Nephron (organoid): Measurements from ENCODE around the gene SLC2A11.

ENCODE experiments used
- H3K27ac Mint-ChIP-seq, 3 experiments: 2 replicates each; pipeline ENCODE4 v1.8.0; 2020; ENCODE audit warnings: mixed read lengths in 3 of 3, mild to moderate bottlenecking in 2 of 3, moderate library complexity in 1 of 3
- H3K27me3 Mint-ChIP-seq: 2 replicates; pipeline ENCODE4 v1.8.0; 2021; ENCODE audit warnings: low read depth, mild to moderate bottlenecking, moderate library complexity, mixed read lengths
- H3K36me3 Mint-ChIP-seq: 2 replicates; pipeline ENCODE4 v1.8.0; 2020; ENCODE audit warnings: low read depth, mixed read lengths
- H3K4me1 Mint-ChIP-seq: 2 replicates; pipeline ENCODE4 v1.8.0; 2020; ENCODE audit warnings: mixed read lengths
- H3K4me3 Mint-ChIP-seq, 3 experiments: 2 replicates each; pipeline ENCODE4 v1.8.0; 2020; ENCODE audit warnings: mild to moderate bottlenecking in 3 of 3, mixed read lengths in 3 of 3, moderate library complexity in 2 of 3
- H3K9me3 Mint-ChIP-seq: 2 replicates; pipeline ENCODE4 v1.8.0; 2020; ENCODE audit warnings: mixed read lengths
- TF ChIP-seq, protein P1 (sequence below), 3 experiments: fragments of 200-600 bp; sonication (generic); IDR thresholded peaks; one replicate each; pipeline ENCODE4 v1.5.0; 2021; ENCODE audit warnings: antibody characterized with exemption in 3 of 3; ENCODE audit not compliant: unreplicated experiment in 3 of 3

Gene SLC2A11

DNA sequence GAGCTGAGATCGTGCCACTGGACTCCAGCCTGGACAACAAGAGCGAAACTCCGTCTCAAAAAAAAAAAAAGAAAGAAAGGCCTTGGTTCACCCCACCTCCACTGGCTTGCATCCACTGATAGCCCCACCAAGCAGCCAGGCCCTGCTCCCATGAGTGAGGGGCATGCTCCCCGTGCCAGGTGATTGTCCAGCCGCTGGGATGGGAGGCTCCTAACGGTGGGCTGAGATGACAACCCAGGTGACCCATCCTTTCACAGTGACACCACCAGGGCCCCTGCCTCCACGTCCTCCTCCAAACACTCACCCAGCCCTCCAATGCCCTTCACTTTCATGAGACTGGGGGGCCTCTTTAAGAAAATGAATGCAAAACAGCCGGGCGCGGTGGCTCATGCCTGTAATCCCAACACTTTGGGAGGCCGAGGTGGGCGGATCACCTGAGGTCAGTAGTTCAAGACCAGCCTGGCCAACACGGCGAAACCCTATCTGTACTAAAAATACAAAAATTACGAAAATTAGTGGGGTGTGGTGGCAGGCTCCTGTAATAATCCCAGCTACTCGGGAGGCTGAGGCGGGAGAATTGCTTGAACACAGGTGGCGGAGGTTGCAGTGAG, 10.3 kb upstream of the SLC2A11 start:
- no peaks in the 10 kb centered on the region for H3K36me3 Mint-ChIP-seq
- no peaks in the 10 kb centered on the region for H3K9me3 Mint-ChIP-seq
- peaks cover 50% of the 10 kb centered on the region for H3K4me1 Mint-ChIP-seq
- H3K27me3 Mint-ChIP-seq = no peaks in the 10 kb centered on the region
- TF ChIP-seq, protein P1, sequence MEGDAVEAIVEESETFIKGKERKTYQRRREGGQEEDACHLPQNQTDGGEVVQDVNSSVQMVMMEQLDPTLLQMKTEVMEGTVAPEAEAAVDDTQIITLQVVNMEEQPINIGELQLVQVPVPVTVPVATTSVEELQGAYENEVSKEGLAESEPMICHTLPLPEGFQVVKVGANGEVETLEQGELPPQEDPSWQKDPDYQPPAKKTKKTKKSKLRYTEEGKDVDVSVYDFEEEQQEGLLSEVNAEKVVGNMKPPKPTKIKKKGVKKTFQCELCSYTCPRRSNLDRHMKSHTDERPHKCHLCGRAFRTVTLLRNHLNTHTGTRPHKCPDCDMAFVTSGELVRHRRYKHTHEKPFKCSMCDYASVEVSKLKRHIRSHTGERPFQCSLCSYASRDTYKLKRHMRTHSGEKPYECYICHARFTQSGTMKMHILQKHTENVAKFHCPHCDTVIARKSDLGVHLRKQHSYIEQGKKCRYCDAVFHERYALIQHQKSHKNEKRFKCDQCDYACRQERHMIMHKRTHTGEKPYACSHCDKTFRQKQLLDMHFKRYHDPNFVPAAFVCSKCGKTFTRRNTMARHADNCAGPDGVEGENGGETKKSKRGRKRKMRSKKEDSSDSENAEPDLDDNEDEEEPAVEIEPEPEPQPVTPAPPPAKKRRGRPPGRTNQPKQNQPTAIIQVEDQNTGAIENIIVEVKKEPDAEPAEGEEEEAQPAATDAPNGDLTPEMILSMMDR (IDR thresholded peaks at IDR 0.05; ENCODE audit: unreplicated experiment in 3 of 3) = no peak
- H3K27ac Mint-ChIP-seq = peak overlapping the region in 1 of 3 experiments; percentile 42
- H3K4me3 Mint-ChIP-seq = no peak overlapping the region

DNA sequence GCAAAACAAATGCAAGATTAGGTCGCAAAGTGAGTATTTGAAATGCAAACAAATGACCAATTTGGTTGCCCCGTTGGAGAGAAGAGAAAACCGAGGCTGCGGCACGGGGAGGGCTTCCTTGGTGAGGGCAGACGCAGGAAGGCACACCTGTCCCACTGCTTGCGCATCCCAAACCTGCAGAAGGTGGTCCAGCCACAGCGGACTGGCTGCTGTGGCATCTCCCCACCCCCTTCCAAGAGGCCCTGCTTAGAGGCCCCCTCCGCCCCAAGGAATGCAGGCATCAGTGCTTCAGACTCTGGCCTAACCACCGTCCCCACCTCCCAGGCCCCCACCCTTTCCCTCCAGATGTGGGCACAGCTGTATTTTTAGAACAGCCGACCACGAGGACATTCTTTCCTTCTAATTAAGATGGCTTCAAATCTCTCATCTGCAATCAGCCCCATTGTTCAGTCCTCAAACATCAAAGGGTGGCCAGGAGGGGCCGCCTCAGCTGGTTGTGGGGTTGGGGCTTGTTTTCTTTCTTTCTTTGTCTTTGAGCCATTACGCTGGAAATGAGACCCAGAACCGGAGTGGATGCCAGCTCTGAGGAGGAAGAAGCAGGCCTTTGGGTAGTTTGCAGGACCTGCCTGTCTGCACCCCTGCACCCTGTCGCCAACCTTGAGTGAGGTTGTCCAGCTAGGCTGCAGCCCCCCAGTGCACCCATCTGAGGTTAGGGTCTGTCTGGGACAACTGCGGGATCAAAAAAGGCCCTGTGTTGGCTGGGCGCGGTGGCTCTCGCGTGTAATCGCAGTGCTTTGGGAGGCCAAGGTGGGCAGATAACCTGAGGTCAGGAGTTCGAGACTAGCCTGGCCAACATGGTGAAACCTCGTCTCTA, 9.4 kb upstream of the SLC2A11 start:
- TF ChIP-seq, protein P1 (IDR thresholded peaks at IDR 0.05; ENCODE audit: unreplicated experiment in 3 of 3) = no peak
- Mint-ChIP-seq H3K9me3 (no peaks in the 10 kb centered on the region), H3K27me3 (no peaks in the 10 kb centered on the region), H3K36me3 (no peaks in the 10 kb centered on the region), H3K4me1 (peaks cover 43% of the 10 kb centered on the region), H3K27ac (peak overlapping the region; percentile 33 to 57 (median 42)), H3K4me3 (peak overlapping the region in 1 of 3 experiments; percentile 41)

- TF ChIP-seq, protein P1 (IDR thresholded peaks at IDR 0.05; ENCODE audit: unreplicated experiment in 3 of 3) = peak; percentile 95 to 99 (median 97)
- Mint-ChIP-seq H3K36me3 (no peaks in the 10 kb centered on the region), H3K27ac (no peak overlapping the region)
Observed at GRCh38 chr22:23849009-23850006, 8.4 kb upstream of the SLC2A11 start.

GRCh38 chr22:23850136-23850611, 7.5 kb upstream of the SLC2A11 start:
- Mint-ChIP-seq H3K27me3 (no peaks in the 10 kb centered on the region), H3K4me3 (peak overlapping the region; percentile 28 to 44 (median 37)), H3K36me3 (no peaks in the 10 kb centered on the region), H3K4me1 (peaks cover 29% of the 10 kb centered on the region), H3K9me3 (no peaks in the 10 kb centered on the region), H3K27ac (peak overlapping the region; percentile 61 to 91 (median 84))
- TF ChIP-seq, protein P1 (IDR thresholded peaks at IDR 0.05; ENCODE audit: unreplicated experiment in 3 of 3) = no peak

More at GRCh38 chr22:23849009-23850006, 8.4 kb upstream of the SLC2A11 start:
- no peak overlapping the region for H3K4me3 Mint-ChIP-seq
- H3K9me3 Mint-ChIP-seq = no peaks in the 10 kb centered on the region
- no peaks in the 10 kb centered on the region for H3K27me3 Mint-ChIP-seq
- peaks cover 38% of the 10 kb centered on the region for H3K4me1 Mint-ChIP-seq

GRCh38 chr22:23856721-23857605, 712 bp upstream of the SLC2A11 start:
- Mint-ChIP-seq H3K36me3 (peaks cover 2% of the 10 kb centered on the region), H3K4me1 (peaks cover 15% of the 10 kb centered on the region), H3K9me3 (no peaks in the 10 kb centered on the region), H3K4me3 (peak overlapping the region; percentile 85 to 96 (median 87)), H3K27ac (peak overlapping the region; percentile 63 to 99 (median 93)), H3K27me3 (no peaks in the 10 kb centered on the region)
- TF ChIP-seq, protein P1 (IDR thresholded peaks at IDR 0.05; ENCODE audit: unreplicated experiment in 3 of 3) = peak in 1 of 3 experiments; percentile 15
